HPDE6-E6E7 (cell line): ENCODE measurements around the gene LSG1.
"Not testable (repeated sequence)": the region's sequence is repeated elsewhere in the genome, so short reads cannot be mapped to it uniquely, and the experiment has no call there.

Source experiments
- DNase-seq: peaks from one replicate; pipeline ENCODE4 v3.0.0; 2011; ENCODE audit warnings: missing footprints; ENCODE audit errors: extremely low spot score

Gene LSG1

GRCh38 chr3:194618858-194619608 is 53.0 kb downstream of the LSG1 start:
- no peak for DNase-seq

GRCh38 chr3:194617827-194618226 is 54.2 kb downstream of the LSG1 start:
- DNase-seq = no peak

- DNase-seq = no peak
Measured at GRCh38 chr3:194617143-194617671, 54.8 kb downstream of the LSG1 start.

- DNase-seq = no peak
Measured at GRCh38 chr3:194615226-194615625, 56.8 kb downstream of the LSG1 start.

GRCh38 chr3:194612221-194612620 is 59.8 kb downstream of the LSG1 start:
- DNase-seq = no peak

GRCh38 chr3:194610689-194611088 is 61.3 kb downstream of the LSG1 start:
- DNase-seq = no peak

GRCh38 chr3:194609601-194610000 is 62.4 kb downstream of the LSG1 start:
- DNase-seq = no peak

GRCh38 chr3:194608981-194609380 is 63.0 kb downstream of the LSG1 start:
- no peak for DNase-seq

- no peak for DNase-seq
Measured at GRCh38 chr3:194607592-194608389, 64.2 kb downstream of the LSG1 start.

GRCh38 chr3:194606941-194607340 is 65.0 kb downstream of the LSG1 start:
- DNase-seq = no peak

GRCh38 chr3:194606163-194606562 is 65.8 kb downstream of the LSG1 start:
- no peak for DNase-seq

GRCh38 chr3:194605314-194605713 is 66.7 kb downstream of the LSG1 start:
- DNase-seq = not testable (repeated sequence)

GRCh38 chr3:194604837-194605236 is 67.2 kb downstream of the LSG1 start:
- DNase-seq = no peak

- DNase-seq = no peak
Measured at GRCh38 chr3:194604126-194604525, 67.9 kb downstream of the LSG1 start.

GRCh38 chr3:194602669-194603171 is 69.3 kb downstream of the LSG1 start:
- DNase-seq = no peak

- DNase-seq = no peak
Measured at GRCh38 chr3:194598771-194599557, 73.0 kb downstream of the LSG1 start.

GRCh38 chr3:194596906-194597305 is 75.1 kb downstream of the LSG1 start:
- no peak for DNase-seq

- peak; percentile 93 for DNase-seq
Measured at GRCh38 chr3:194592798-194593752, 78.9 kb downstream of the LSG1 start.
